Fibroblast of lung (primary cell): Measurements from ENCODE around the gene PTPRA. TPM values are rescaled to one million over a fixed set of nuclear protein-coding genes. Genes with fewer than 3 reads are reported as not detected.

ENCODE experiments used
- DNase-seq, 2 donors: peaks; one replicate each; pipeline versions ENCODE4 v3.0.0 to v3.0.0-alpha.2; 2010; ENCODE audit warnings: low read depth in 2 of 2
- H2AFZ ChIP-seq: 2 replicates; pipeline ENCODE4 v1.5.1; 2012; ENCODE audit warnings: low read length, control low read depth, inconsistent platforms
- H3K27ac ChIP-seq: 2 replicates; pipeline ENCODE4 v1.5.1; 2011; ENCODE audit warnings: low read length, control low read depth; ENCODE audit not compliant: insufficient read depth
- H3K27me3 ChIP-seq: 2 replicates; pipeline ENCODE4 v1.5.1; 2011; ENCODE audit warnings: mild to moderate bottlenecking, low read length; ENCODE audit not compliant: control insufficient read depth, insufficient read depth
- H3K36me3 ChIP-seq: 2 replicates; pipeline ENCODE4 v1.5.1; 2011; ENCODE audit warnings: low read length; ENCODE audit not compliant: control insufficient read depth, insufficient read depth
- H3K4me1 ChIP-seq: 2 replicates; pipeline ENCODE4 v1.5.1; 2011; ENCODE audit warnings: low read length; ENCODE audit not compliant: control insufficient read depth, insufficient read depth; ENCODE audit errors: extremely low read depth
- H3K4me2 ChIP-seq: 2 replicates; pipeline ENCODE4 v1.5.1; 2011; ENCODE audit warnings: low read length, control low read depth; ENCODE audit not compliant: insufficient read depth; ENCODE audit errors: extremely low read depth
- H3K4me3 ChIP-seq, 4 experiments: fragments of 200-600 bp in 1 of 4; sonication (generic) in 1 of 4; replicated peaks in 1 of 4; 2 replicates each; pipeline ENCODE4 v1.5.1; 2011 to 2016; ENCODE audit warnings: low read length in 4 of 4, low read depth in 3 of 4, mild to moderate bottlenecking in 3 of 4, control low read depth in 2 of 4, inconsistent platforms in 1 of 4, mixed read lengths in 1 of 4; ENCODE audit not compliant: insufficient read depth in 1 of 4; ENCODE audit errors: control extremely low read depth in 1 of 4
- H3K79me2 ChIP-seq: 2 replicates; pipeline ENCODE4 v1.5.1; 2012; ENCODE audit warnings: mild to moderate bottlenecking, low read length, inconsistent platforms; ENCODE audit not compliant: control insufficient read depth, insufficient read depth
- H3K9ac ChIP-seq: 2 replicates; pipeline ENCODE4 v1.5.1; 2011; ENCODE audit warnings: mild to moderate bottlenecking, low read length, control low read depth; ENCODE audit not compliant: insufficient read depth
- H3K9me3 ChIP-seq: 2 replicates; pipeline ENCODE4 v1.5.1; 2012; ENCODE audit warnings: low read depth, low read length; ENCODE audit not compliant: control insufficient read depth, insufficient read depth
- H4K20me1 ChIP-seq: 2 replicates; pipeline ENCODE4 v1.5.1; 2011; ENCODE audit warnings: low read length; ENCODE audit not compliant: control insufficient read depth, insufficient read depth; ENCODE audit errors: extremely low read depth
- EZH2 ChIP-seq: IDR thresholded peaks from 2 replicates; pipeline ENCODE4 v1.5.1; 2012; ENCODE audit warnings: low read length, control low read depth, mild to moderate bottlenecking; ENCODE audit errors: missing control alignments
- polyA plus RNA-seq, 2 donors: library from polyadenylated mRNA; depleted of rRNA in 1 of 2; stranded (reverse) in 1 of 2; unstranded in 1 of 2; fragments of >200 nt; gene quantifications; 2 replicates each; pipeline ENCODE4 v1.2.1, GENCODE V29; 2011 to 2012; ENCODE audit warnings: missing spikeins in 1 of 2
- total RNA-seq: library from RNA; depleted of rRNA; stranded (reverse); fragments of >200 nt; gene quantifications from 2 replicates; pipeline ENCODE4 v1.2.1, GENCODE V29; 2014
- TF ChIP-seq, protein P1 (sequence below), 2 donors: IDR thresholded peaks in 1 of 2; conservative IDR thresholded peaks in 1 of 2; 1 replicate in 1 of 2; 2 replicates in 1 of 2; pipeline ENCODE4 v1.5.1; 2011 to 2012; ENCODE audit warnings: low read length in 2 of 2, control low read depth in 1 of 2, inconsistent platforms in 1 of 2, low read depth in 1 of 2, mild to moderate bottlenecking in 1 of 2

PTPRA gene
- total and polyA plus RNA-seq, 2 donors (not counting 1 experiment from before 2014, with no cell fraction given) = 27.9 to 127 TPM

DNA sequence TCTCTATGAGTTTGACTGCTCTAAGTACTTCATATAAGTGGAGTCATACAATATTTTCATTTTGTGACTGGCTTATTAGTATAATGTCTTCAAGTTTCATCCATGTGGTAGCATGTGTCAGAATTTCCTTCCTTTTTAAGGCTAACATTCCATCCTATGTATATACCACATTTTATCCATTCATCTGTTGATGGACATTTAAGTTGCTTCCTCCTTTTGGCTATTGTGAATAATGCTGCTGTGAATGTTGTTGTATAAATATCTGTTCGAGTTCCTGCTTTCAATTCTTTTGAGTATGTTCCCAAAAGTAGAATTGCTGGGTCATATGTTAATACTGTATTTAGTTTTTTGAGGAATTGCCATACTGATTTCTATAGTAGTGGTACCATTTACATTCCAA is 79.5 kb downstream of the PTPRA start:
- Histone ChIP-seq H3K4me1 (no peaks in the 10 kb centered on the region), H4K20me1 (no peaks in the 10 kb centered on the region), H3K27me3 (no peaks in the 10 kb centered on the region), H2AFZ (no peak overlapping the region), H3K9ac (no peak overlapping the region), H3K79me2 (no peaks in the 10 kb centered on the region), H3K9me3 (no peaks in the 10 kb centered on the region), H3K4me2 (no peak overlapping the region), H3K36me3 (peaks cover 3% of the 10 kb centered on the region), H3K4me3 (no peak overlapping the region), H3K27ac (no peak overlapping the region)
- no peak for DNase-seq
- TF ChIP-seq EZH2 = no peak
- TF ChIP-seq, protein P1, sequence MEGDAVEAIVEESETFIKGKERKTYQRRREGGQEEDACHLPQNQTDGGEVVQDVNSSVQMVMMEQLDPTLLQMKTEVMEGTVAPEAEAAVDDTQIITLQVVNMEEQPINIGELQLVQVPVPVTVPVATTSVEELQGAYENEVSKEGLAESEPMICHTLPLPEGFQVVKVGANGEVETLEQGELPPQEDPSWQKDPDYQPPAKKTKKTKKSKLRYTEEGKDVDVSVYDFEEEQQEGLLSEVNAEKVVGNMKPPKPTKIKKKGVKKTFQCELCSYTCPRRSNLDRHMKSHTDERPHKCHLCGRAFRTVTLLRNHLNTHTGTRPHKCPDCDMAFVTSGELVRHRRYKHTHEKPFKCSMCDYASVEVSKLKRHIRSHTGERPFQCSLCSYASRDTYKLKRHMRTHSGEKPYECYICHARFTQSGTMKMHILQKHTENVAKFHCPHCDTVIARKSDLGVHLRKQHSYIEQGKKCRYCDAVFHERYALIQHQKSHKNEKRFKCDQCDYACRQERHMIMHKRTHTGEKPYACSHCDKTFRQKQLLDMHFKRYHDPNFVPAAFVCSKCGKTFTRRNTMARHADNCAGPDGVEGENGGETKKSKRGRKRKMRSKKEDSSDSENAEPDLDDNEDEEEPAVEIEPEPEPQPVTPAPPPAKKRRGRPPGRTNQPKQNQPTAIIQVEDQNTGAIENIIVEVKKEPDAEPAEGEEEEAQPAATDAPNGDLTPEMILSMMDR (conservative IDR thresholded peaks at IDR 0.05 in 1 of 2, IDR thresholded peaks at IDR 0.05 in 1 of 2; ENCODE audit: low read depth in 1 of 2, low read length in 2 of 2) = no peak

DNA sequence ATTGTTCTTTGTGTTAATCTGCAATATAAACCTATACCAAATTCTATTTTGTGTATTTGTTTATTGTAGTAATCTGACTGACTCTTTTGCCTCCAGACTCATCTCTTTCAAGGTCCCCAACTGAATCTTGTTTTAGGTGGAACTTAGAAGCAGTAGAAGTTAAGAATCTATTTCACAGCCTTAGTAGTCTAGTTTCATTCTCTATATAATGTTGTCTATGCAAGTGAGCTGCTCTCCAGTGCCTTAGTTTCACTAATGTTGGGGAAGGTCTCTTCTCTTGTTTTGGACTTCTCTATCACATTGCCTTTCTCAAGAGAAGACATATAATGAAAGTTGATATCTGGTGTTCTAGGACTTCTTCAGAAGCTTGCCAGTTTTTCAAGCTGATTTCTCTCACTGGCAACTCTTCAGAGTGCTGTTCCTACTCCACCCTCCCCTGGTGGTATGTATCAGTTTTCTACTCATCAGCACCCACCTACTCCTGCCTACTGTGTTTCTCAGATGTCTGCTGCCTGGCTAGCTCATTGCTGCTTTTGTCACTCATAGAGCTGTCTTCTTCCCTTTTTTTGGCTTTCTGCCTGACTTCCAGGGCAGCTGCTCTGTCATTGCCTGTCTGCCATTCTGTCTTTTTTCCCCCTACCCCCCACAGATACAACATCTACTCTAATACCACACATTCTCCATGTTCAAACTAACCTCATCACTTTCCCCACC is 82.1 kb downstream of the PTPRA start:
- H3K9ac ChIP-seq = no peak overlapping the region
- H2AFZ ChIP-seq = no peak overlapping the region
- no peaks in the 10 kb centered on the region for H3K4me1 ChIP-seq
- no peak overlapping the region for H3K4me2 ChIP-seq
- H4K20me1 ChIP-seq = no peaks in the 10 kb centered on the region
- no peak overlapping the region for H3K4me3 ChIP-seq
- H3K36me3 ChIP-seq = peaks cover 3% of the 10 kb centered on the region
- no peak overlapping the region for H3K27ac ChIP-seq
- no peaks in the 10 kb centered on the region for H3K9me3 ChIP-seq
- TF ChIP-seq EZH2 = no peak
- TF ChIP-seq, protein P1 (conservative IDR thresholded peaks at IDR 0.05 in 1 of 2, IDR thresholded peaks at IDR 0.05 in 1 of 2; ENCODE audit: low read depth in 1 of 2, low read length in 2 of 2) = no peak
- peak in 1 of 2 donors; percentile 17 for DNase-seq
- no peaks in the 10 kb centered on the region for H3K27me3 ChIP-seq
- no peaks in the 10 kb centered on the region for H3K79me2 ChIP-seq

DNA sequence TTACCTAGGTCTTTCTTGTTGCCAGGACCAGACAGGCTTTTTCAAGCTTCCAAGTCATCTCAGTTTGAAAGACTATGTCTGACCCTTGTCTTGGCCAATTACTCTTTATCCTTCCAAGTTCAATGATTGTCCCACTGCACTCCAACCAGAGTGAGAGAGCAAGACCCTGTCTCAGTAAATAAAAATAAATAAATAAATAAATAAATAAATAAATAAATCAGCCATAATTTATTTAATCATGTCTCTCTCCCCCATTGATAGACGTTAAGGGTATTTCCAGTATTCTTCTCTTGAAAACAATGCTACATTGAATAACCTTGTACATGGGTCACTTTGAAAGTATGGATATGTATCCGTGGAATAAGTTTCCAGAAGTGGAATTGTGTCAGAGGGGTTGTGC is 83.2 kb downstream of the PTPRA start:
- Histone ChIP-seq H3K4me2 (no peak overlapping the region), H3K27me3 (no peaks in the 10 kb centered on the region), H3K36me3 (peaks cover 1% of the 10 kb centered on the region), H3K4me1 (no peaks in the 10 kb centered on the region), H3K9ac (no peak overlapping the region), H2AFZ (no peak overlapping the region), H3K27ac (no peak overlapping the region), H4K20me1 (no peaks in the 10 kb centered on the region), H3K79me2 (no peaks in the 10 kb centered on the region), H3K4me3 (no peak overlapping the region), H3K9me3 (no peaks in the 10 kb centered on the region)
- TF ChIP-seq, protein P1 (conservative IDR thresholded peaks at IDR 0.05 in 1 of 2, IDR thresholded peaks at IDR 0.05 in 1 of 2; ENCODE audit: low read depth in 1 of 2, low read length in 2 of 2) = no peak
- TF ChIP-seq EZH2 = no peak
- DNase-seq = no peak
